Spleen (tissue), 11 donors: ENCODE results near the gene KCTD14. TPM values are rescaled to one million over a fixed set of nuclear protein-coding genes. Genes with fewer than 3 reads are reported as not detected.

Experiments used
- DNase-seq: peaks from one replicate; pipeline ENCODE4 v3.0.0-alpha.2; 2020
- H3K27ac ChIP-seq, 8 donors: fragments of 200-600 bp; sonication (generic) in 7 of 8; 1 replicate in 4 of 8; 2 replicates in 4 of 8; pipeline versions ENCODE4 v1.5.0 to v1.8.0; 2016 to 2021; ENCODE audit warnings: inconsistent platforms in 4 of 8, mild to moderate bottlenecking in 4 of 8, moderate library complexity in 1 of 8
- H3K27me3 ChIP-seq, 7 donors: fragments of 200-600 bp; sonication (generic) in 6 of 7; replicated peaks in 1 of 7; 1 replicate in 4 of 7; 2 replicates in 3 of 7; pipeline versions ENCODE4 v1.5.0 to v1.8.0; 2016 to 2021; ENCODE audit warnings: inconsistent platforms in 3 of 7, mild to moderate bottlenecking in 1 of 7
- H3K36me3 ChIP-seq, 6 donors: fragments of 200-600 bp; sonication (generic) in 5 of 6; 1 replicate in 4 of 6; 2 replicates in 2 of 6; pipeline versions ENCODE4 v1.5.0 to v1.8.0; 2016 to 2021; ENCODE audit warnings: inconsistent platforms in 2 of 6
- H3K4me1 ChIP-seq, 6 donors: fragments of 200-600 bp; sonication (generic) in 5 of 6; 1 replicate in 3 of 6; 2 replicates in 3 of 6; pipeline versions ENCODE4 v1.5.0 to v1.8.0; 2016 to 2021; ENCODE audit warnings: inconsistent platforms in 3 of 6
- H3K4me3 ChIP-seq, 8 donors: fragments of 200-600 bp; sonication (generic) in 7 of 8; 1 replicate in 4 of 8; 2 replicates in 4 of 8; pipeline versions ENCODE4 v1.5.0 to v1.8.0; 2016 to 2021; ENCODE audit warnings: inconsistent platforms in 4 of 8, mild to moderate bottlenecking in 4 of 8, moderate library complexity in 2 of 8
- H3K9me3 ChIP-seq, 8 donors: fragments of 200-600 bp; sonication (generic) in 7 of 8; 1 replicate in 4 of 8; 2 replicates in 4 of 8; pipeline versions ENCODE4 v1.5.0 to v1.8.0; 2016 to 2021; ENCODE audit warnings: inconsistent platforms in 4 of 8
- CTCF ChIP-seq, 11 experiments: fragments of 200-600 bp in 7 of 11; fragments of 450-650 bp in 4 of 11; sonication (generic) in 4 of 11; IDR thresholded peaks in 8 of 11; conservative IDR thresholded peaks in 3 of 11; 1 replicate in 7 of 11; 2 replicates in 4 of 11; pipeline versions ENCODE4 v1.4.0 to v1.8.0; 2016 to 2021; ENCODE audit warnings: antibody characterized with exemption in 11 of 11, inconsistent platforms in 4 of 11, mild to moderate bottlenecking in 1 of 11
- POLR2A ChIP-seq, 3 donors: fragments of 450-650 bp; IDR thresholded peaks; one replicate each; pipeline ENCODE4 v1.5.1; 2017; ENCODE audit warnings: antibody characterized with exemption in 3 of 3, mild to moderate bottlenecking in 1 of 3
- POLR2AphosphoS5 ChIP-seq, 3 donors: sonication (generic); formaldehyde crosslinking; IDR thresholded peaks; one replicate each; pipeline ENCODE4 v1.5.1; 2017; ENCODE audit warnings: antibody characterized with exemption in 3 of 3
- WGBS, 5 donors: extraction: QIAGEN DNeasy Blood & Tissue Kit in 3 of 5; methylation state at CpG; one replicate each; pipeline versions ENCODE4 v1.1.5 to v1.1.7; 2013 to 2018; 5-methylcytosine and 5-hydroxymethylcytosine counted together
- intact Hi-C: fragments of 100-400 bp; cut with DNase I; formaldehyde crosslinking; loops from one replicate; pipeline ENCODE4 v1.15.0; 2023; ENCODE audit warnings: low total_unique reads
- polyA plus RNA-seq, 3 donors: library from polyadenylated mRNA; stranded (reverse); fragments of 200-250 nt; gene quantifications; one replicate each; pipeline ENCODE4 v1.2.1, GENCODE V29; 2013
- total RNA-seq, 7 donors: library from RNA; depleted of rRNA in 3 of 7; stranded (reverse); fragments of >200 nt in 3 of 7; fragmentation: NEBNext Ultra II Directional in 4 of 7; extraction: Animal tissue kit (Norgen Biotek cat#: 25700) in 4 of 7; gene quantifications; one replicate each; pipeline versions ENCODE4 v1.1.0 to v1.2.1, GENCODE V29; 2016 to 2021
- donor health status: healthy with polysubstance abuse.
- donor health status: DM: no; HTN: no; CAD: no; lungs with moderate emphysema.
- donor health status: DM: no; HTN: no; CAD: no.
- donor health status: Bipolar disorder and iron deficiency.
- donor health status: healthy.
- donor health status: DM: no; HTN: no; CAD: no.
- donor health status: DM: yes; HTN: yes; CAD: no.

The KCTD14 gene
- total and polyA plus RNA-seq, 10 donors, result 0.20 to 0.82 (median 0.51) TPM; not detected in 2

- Histone ChIP-seq H3K4me1 (no peaks in the 10 kb centered on the region), H3K36me3 (peaks cover 0 to 38% (median 31%) of the 10 kb centered on the region in 6 donors), H3K4me3 (no peak overlapping the region), H3K9me3 (no peaks in the 10 kb centered on the region), H3K27me3 (no peaks in the 10 kb centered on the region), H3K27ac (no peak overlapping the region)
- no peak for DNase-seq
- WGBS, 5 donors, result 79 to 95% (median 87%) methylated on average over 2 of the region's 2 CpGs
- TF ChIP-seq POLR2AphosphoS5 (IDR thresholded peaks at IDR 0.05) (no peak), POLR2A (IDR thresholded peaks at IDR 0.05) (no peak), CTCF (IDR thresholded peaks at IDR 0.05 in 8 of 11, conservative IDR thresholded peaks at IDR 0.05 in 3 of 11) (no peak)
- intact Hi-C loops, result no loop called here
These were observed 42.1 kb upstream of the KCTD14 start for GRCh38 chr11:78065203-78065602.

GRCh38 chr11:78063440-78064181 lies 40.5 kb upstream of the KCTD14 start, which contains the start of gene THRSP:
Gene THRSP, plus strand, starts transcription at chr11:78063861. Its CDS starts 21 bp downstream, at chr11:78063882.
- H3K9me3 ChIP-seq, result no peaks in the 10 kb centered on the region
- no peak within 1 kb of the TSS for H3K27ac ChIP-seq
- peaks cover 0 to 23% (median 16%) of the 10 kb centered on the region in 6 donors for H3K36me3 ChIP-seq
- 91 to 96% (median 93%) methylated on average over 13 to 14 of the region's 14 CpGs for WGBS, 5 donors
- no peak for DNase-seq
- no peaks in the 10 kb centered on the region for H3K4me1 ChIP-seq
- H3K27me3 ChIP-seq, result no peaks in the 10 kb centered on the region
- intact Hi-C loops, result no loop called here
- TF ChIP-seq CTCF (IDR thresholded peaks at IDR 0.05 in 8 of 11, conservative IDR thresholded peaks at IDR 0.05 in 3 of 11), result no peak
- no peak within 1 kb of the TSS for H3K4me3 ChIP-seq

GRCh38 chr11:78062671-78063070 lies 39.6 kb upstream of the KCTD14 start:
- Histone ChIP-seq H3K9me3 (no peaks in the 10 kb centered on the region), H3K36me3 (peaks cover 0 to 13% (median 8%) of the 10 kb centered on the region in 6 donors), H3K27ac (no peak overlapping the region), H3K27me3 (no peaks in the 10 kb centered on the region), H3K4me1 (no peaks in the 10 kb centered on the region), H3K4me3 (no peak overlapping the region)
- DNase-seq, result no peak
- 74 to 92% (median 85%) methylated on average over 2 of the region's 2 CpGs for WGBS, 5 donors
- intact Hi-C loops, result no loop called here
- TF ChIP-seq POLR2A (IDR thresholded peaks at IDR 0.05) (no peak), CTCF (IDR thresholded peaks at IDR 0.05 in 8 of 11, conservative IDR thresholded peaks at IDR 0.05 in 3 of 11) (no peak), POLR2AphosphoS5 (IDR thresholded peaks at IDR 0.05) (no peak)

GRCh38 chr11:78061921-78062311 lies 38.8 kb upstream of the KCTD14 start:
- TF ChIP-seq POLR2AphosphoS5 (IDR thresholded peaks at IDR 0.05), result no peak
- TF ChIP-seq POLR2A (IDR thresholded peaks at IDR 0.05), result no peak
- TF ChIP-seq CTCF (IDR thresholded peaks at IDR 0.05 in 8 of 11, conservative IDR thresholded peaks at IDR 0.05 in 3 of 11), result no peak
- Histone ChIP-seq H3K9me3 (no peaks in the 10 kb centered on the region), H3K27ac (no peak overlapping the region), H3K36me3 (peaks cover 0 to 6% (median under 1%) of the 10 kb centered on the region in 6 donors), H3K4me1 (no peaks in the 10 kb centered on the region), H3K27me3 (no peaks in the 10 kb centered on the region), H3K4me3 (no peak overlapping the region)
- 68 to 94% (median 83%) methylated on average over 4 of the region's 4 CpGs for WGBS, 5 donors
- DNase-seq, result no peak
- intact Hi-C loops, result no loop called here
